ENCODE results near the gene THRA. TPM values are rescaled to one million over a fixed set of nuclear protein-coding genes. Genes with fewer than 3 reads are reported as not detected.

Gene THRA
- total and polyA plus RNA-seq, 2 donors from 2014 or later = 40.8 to 63.9 TPM

DNA sequence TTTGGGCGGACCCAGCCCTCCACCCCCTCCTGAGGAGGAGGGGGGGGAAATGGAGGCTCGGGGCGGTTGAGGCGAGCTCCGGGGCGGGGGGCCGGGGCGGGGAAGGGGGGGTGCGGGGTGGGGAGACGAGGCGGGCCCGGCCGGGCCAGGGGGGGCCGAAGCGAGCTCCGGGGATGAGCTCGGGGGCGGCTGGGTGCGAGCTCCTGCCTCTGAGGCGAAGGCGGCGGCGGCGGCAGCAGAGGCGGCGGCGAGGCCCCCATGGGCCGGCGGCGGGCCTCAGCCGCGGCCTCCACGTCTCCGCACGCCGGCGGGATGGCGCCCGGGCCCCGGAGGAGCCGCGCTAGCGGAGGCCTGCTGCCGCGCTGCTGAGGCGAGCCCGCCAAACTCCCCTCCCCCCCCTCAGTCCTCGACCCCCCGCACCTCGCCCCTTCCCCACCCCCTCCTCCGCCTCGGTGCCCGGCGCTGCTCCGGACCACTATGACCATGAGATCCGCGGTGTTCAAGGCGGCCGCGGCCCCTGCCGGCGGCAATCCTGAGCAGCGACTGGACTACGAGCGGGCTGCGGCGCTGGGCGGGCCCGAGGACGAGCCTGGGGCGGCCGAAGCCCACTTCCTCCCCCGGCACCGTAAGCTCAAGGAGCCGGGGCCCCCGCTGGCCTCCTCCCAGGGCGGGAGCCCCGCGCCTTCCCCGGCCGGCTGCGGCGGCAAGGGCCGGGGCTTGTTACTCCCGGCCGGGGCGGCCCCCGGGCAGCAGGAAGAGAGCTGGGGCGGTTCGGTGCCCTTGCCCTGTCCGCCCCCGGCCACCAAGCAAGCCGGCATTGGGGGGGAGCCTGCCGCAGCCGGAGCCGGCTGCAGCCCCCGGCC is 59.6 kb downstream of the THRA start:
- Histone ChIP-seq H3K4me1 (ENCODE audit: control insufficient read depth in 2 of 3, insufficient read depth in 2 of 3, low read depth in 1 of 3, low read length in 3 of 3) (peaks cover 0 to 10% (median 8%) of the 10 kb centered on the region in 3 donors), H3K9me3 (ENCODE audit: control insufficient read depth in 2 of 3, insufficient read depth in 1 of 3, low read length in 3 of 3) (no peaks in the 10 kb centered on the region), H3K27me3 (ENCODE audit: control insufficient read depth, insufficient read depth, low read length) (no peaks in the 10 kb centered on the region), H3K27ac (ENCODE audit: low read depth in 2 of 2, low read length in 2 of 2) (peak overlapping the region; percentile 91 to 93), H3K4me3 (ENCODE audit: low read length in 3 of 3) (peak overlapping the region; percentile 6 to 92 (median 82)), H3K9ac (ENCODE audit: low read length in 3 of 3) (peak overlapping the region in 2 of 3 donors; percentile 21 to 92), H3K36me3 (ENCODE audit: control insufficient read depth in 2 of 3, insufficient read depth in 3 of 3, low read length in 3 of 3) (peaks cover 4 to 8% (median 5%) of the 10 kb centered on the region in 3 donors)
- FAIRE-seq (no peak), DNase-seq (peak; percentile 62 to 87 (median 77))
- TF ChIP-seq CTCF (IDR thresholded peaks at IDR 0.05; ENCODE audit: borderline replicate concordance, extremely low read depth, insufficient read depth) = peak; percentile 29
- intact Hi-C loops (cut with DNase I) = no loop called here

- H3K9me3 ChIP-seq (ENCODE audit: control insufficient read depth in 2 of 3, insufficient read depth in 1 of 3, low read length in 3 of 3) = no peaks in the 10 kb centered on the region
- peaks cover 0 to 10% (median 8%) of the 10 kb centered on the region in 3 donors for H3K4me1 ChIP-seq (ENCODE audit: control insufficient read depth in 2 of 3, insufficient read depth in 2 of 3, low read depth in 1 of 3, low read length in 3 of 3)
- H3K9ac ChIP-seq (ENCODE audit: low read length in 3 of 3) = peak overlapping the region; percentile 21 to 94 (median 92)
- FAIRE-seq (no peak), DNase-seq (peak; percentile 72 to 86 (median 81))
- intact Hi-C loops (cut with DNase I) = no loop called here
- peaks cover 5 to 10% (median 5%) of the 10 kb centered on the region in 3 donors for H3K36me3 ChIP-seq (ENCODE audit: control insufficient read depth in 2 of 3, insufficient read depth in 3 of 3, low read length in 3 of 3)
- TF ChIP-seq CTCF (IDR thresholded peaks at IDR 0.05; ENCODE audit: borderline replicate concordance, extremely low read depth, insufficient read depth) = no peak
- H3K27me3 ChIP-seq (ENCODE audit: control insufficient read depth, insufficient read depth, low read length) = no peaks in the 10 kb centered on the region
- H3K27ac ChIP-seq (ENCODE audit: low read depth in 2 of 2, low read length in 2 of 2) = peak overlapping the region; percentile 85 to 93
- H3K4me3 ChIP-seq (ENCODE audit: low read length in 3 of 3) = peak overlapping the region; percentile 82 to 95 (median 92)
Measured at GRCh38 chr17:40122999-40123810, 60.4 kb downstream of the THRA start.

GRCh38 chr17:40123811-40124114 is 61.0 kb downstream of the THRA start:
- TF ChIP-seq CTCF (IDR thresholded peaks at IDR 0.05; ENCODE audit: borderline replicate concordance, extremely low read depth, insufficient read depth) = no peak
- Histone ChIP-seq H3K9me3 (ENCODE audit: control insufficient read depth in 2 of 3, insufficient read depth in 1 of 3, low read length in 3 of 3) (no peaks in the 10 kb centered on the region), H3K4me3 (ENCODE audit: low read length in 3 of 3) (peak overlapping the region; percentile 82 to 95 (median 92)), H3K9ac (ENCODE audit: low read length in 3 of 3) (peak overlapping the region; percentile 21 to 94 (median 92)), H3K27me3 (ENCODE audit: control insufficient read depth, insufficient read depth, low read length) (no peaks in the 10 kb centered on the region), H3K4me1 (ENCODE audit: control insufficient read depth in 2 of 3, insufficient read depth in 2 of 3, low read depth in 1 of 3, low read length in 3 of 3) (peaks cover 0 to 10% (median 8%) of the 10 kb centered on the region in 3 donors), H3K27ac (ENCODE audit: low read depth in 2 of 2, low read length in 2 of 2) (peak overlapping the region; percentile 85 to 93), H3K36me3 (ENCODE audit: control insufficient read depth in 2 of 3, insufficient read depth in 3 of 3, low read length in 3 of 3) (peaks cover 5 to 10% (median 5%) of the 10 kb centered on the region in 3 donors)
- DNase-seq = no peak
- FAIRE-seq = no peak
- intact Hi-C loops (cut with DNase I) = no loop called here

All from kidney (tissue), 14 donors.